Measurements from ENCODE around the gene ZNF483.

DNA sequence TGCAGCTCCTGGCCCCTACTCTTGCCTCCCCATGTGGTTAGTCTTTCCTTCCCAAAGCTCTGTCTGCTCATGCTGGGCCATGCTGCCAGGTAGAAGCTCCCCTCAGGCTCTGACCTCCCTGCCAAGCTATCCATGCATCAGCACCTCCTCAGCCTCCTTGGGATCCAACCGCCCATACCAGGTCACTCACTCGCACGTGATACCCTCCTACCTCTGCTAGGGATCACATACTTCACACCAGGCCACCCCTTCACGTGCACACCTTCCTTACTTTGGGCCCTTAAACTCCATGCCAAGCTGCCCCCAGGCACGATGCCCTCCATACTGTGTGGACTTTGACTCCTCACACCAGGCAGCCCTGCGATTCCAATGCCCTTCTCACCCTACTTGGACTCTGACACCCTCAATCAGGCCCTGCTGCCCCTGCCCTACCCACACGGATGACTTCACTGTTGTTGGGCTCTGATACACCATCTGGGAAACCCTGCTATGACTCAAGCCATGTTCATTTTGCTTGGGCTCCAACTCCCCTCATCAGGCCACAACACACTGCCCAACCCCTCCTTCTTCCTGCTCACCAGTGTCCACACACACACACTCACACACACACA lies 34.1 kb downstream of the ZNF483 start:
- TF ChIP-seq, protein P1, sequence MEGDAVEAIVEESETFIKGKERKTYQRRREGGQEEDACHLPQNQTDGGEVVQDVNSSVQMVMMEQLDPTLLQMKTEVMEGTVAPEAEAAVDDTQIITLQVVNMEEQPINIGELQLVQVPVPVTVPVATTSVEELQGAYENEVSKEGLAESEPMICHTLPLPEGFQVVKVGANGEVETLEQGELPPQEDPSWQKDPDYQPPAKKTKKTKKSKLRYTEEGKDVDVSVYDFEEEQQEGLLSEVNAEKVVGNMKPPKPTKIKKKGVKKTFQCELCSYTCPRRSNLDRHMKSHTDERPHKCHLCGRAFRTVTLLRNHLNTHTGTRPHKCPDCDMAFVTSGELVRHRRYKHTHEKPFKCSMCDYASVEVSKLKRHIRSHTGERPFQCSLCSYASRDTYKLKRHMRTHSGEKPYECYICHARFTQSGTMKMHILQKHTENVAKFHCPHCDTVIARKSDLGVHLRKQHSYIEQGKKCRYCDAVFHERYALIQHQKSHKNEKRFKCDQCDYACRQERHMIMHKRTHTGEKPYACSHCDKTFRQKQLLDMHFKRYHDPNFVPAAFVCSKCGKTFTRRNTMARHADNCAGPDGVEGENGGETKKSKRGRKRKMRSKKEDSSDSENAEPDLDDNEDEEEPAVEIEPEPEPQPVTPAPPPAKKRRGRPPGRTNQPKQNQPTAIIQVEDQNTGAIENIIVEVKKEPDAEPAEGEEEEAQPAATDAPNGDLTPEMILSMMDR (optimal IDR thresholded peaks at IDR 0.05 in 1 of 3, IDR thresholded peaks at IDR 0.05 in 1 of 3, conservative IDR thresholded peaks at IDR 0.05 in 1 of 3; ENCODE audit: extremely low read depth in 1 of 3, insufficient read depth in 2 of 3, low read length in 3 of 3), result no peak
- TF ChIP-seq EZH2 (IDR thresholded peaks at IDR 0.05; ENCODE audit: low read length), result no peak

Measured in keratinocyte (primary cell).